Ishikawa (cell line): ENCODE measurements around the gene FAM135A.

ENCODE experiments used
- CEBPB ChIP-seq: IDR thresholded peaks from 2 replicates; pipeline ENCODE4 v1.6.1; 2012
- CREB1 ChIP-seq: IDR thresholded peaks from 2 replicates; pipeline ENCODE4 v1.6.1; 2012; ENCODE audit warnings: low read depth
- EGR1 ChIP-seq: IDR thresholded peaks from 2 replicates; pipeline ENCODE4 v1.6.1; 2012
- EP300 ChIP-seq: IDR thresholded peaks from 2 replicates; pipeline ENCODE4 v1.6.1; 2012; ENCODE audit warnings: borderline replicate concordance
- FOXM1 ChIP-seq: IDR thresholded peaks from 2 replicates; pipeline ENCODE4 v1.6.1; 2012; ENCODE audit warnings: low read depth, borderline replicate concordance
- MAX ChIP-seq: IDR thresholded peaks from 2 replicates; pipeline ENCODE4 v1.6.1; 2012
- NFIC ChIP-seq: IDR thresholded peaks from 2 replicates; pipeline ENCODE4 v1.6.1; 2012
- RAD21 ChIP-seq: IDR thresholded peaks from 2 replicates; pipeline ENCODE4 v1.6.1; 2012; ENCODE audit warnings: low read depth
- TAF1 ChIP-seq: IDR thresholded peaks from 2 replicates; pipeline ENCODE4 v1.6.1; 2012; ENCODE audit warnings: low read depth, mild to moderate bottlenecking
- TCF12 ChIP-seq: IDR thresholded peaks from 2 replicates; pipeline ENCODE4 v1.6.1; 2012; ENCODE audit warnings: low read depth
- TEAD4 ChIP-seq: IDR thresholded peaks from 2 replicates; pipeline ENCODE4 v1.6.1; 2012
- YY1 ChIP-seq: IDR thresholded peaks from 2 replicates; pipeline ENCODE4 v1.6.1; 2012; ENCODE audit warnings: low read depth
- ZBTB7A ChIP-seq: IDR thresholded peaks from 2 replicates; pipeline ENCODE4 v1.6.1; 2012; ENCODE audit warnings: low read depth
- TF ChIP-seq, protein P1 (sequence below): IDR thresholded peaks from 2 replicates; pipeline ENCODE4 v1.6.1; 2012
- TF ChIP-seq, protein P2 (sequence below): IDR thresholded peaks from 2 replicates; pipeline ENCODE4 v1.6.1; 2012; ENCODE audit warnings: low read depth, mild to moderate bottlenecking

The FAM135A gene

DNA sequence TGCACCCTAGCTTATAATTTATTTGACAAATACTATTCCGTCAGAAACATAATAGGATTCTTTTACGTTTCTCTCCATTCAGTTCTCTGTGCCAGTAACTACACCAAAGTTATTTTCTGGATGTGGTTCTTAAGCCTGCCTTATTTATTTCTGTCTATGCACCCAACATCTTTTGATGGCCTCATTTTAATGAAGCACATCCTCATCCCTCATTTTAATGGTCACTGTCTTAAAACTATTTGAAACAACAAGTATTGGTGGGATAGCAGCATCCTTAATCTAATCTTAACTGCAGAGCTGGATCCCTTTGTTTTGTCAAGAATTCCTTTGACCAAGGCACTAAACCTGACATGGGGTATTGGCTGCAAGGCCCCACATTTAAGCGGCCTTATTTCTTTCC, 11.0 kb downstream of the FAM135A start:
- TF ChIP-seq CEBPB (no peak), YY1 (no peak), NFIC (no peak), RAD21 (no peak), FOXM1 (no peak), MAX (no peak), EP300 (no peak), ZBTB7A (no peak), EGR1 (no peak), TAF1 (no peak), TEAD4 (no peak), TCF12 (no peak), CREB1 (no peak)
- TF ChIP-seq, protein P1, sequence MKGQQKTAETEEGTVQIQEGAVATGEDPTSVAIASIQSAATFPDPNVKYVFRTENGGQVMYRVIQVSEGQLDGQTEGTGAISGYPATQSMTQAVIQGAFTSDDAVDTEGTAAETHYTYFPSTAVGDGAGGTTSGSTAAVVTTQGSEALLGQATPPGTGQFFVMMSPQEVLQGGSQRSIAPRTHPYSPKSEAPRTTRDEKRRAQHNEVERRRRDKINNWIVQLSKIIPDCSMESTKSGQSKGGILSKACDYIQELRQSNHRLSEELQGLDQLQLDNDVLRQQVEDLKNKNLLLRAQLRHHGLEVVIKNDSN: no peak
- TF ChIP-seq, protein P2, sequence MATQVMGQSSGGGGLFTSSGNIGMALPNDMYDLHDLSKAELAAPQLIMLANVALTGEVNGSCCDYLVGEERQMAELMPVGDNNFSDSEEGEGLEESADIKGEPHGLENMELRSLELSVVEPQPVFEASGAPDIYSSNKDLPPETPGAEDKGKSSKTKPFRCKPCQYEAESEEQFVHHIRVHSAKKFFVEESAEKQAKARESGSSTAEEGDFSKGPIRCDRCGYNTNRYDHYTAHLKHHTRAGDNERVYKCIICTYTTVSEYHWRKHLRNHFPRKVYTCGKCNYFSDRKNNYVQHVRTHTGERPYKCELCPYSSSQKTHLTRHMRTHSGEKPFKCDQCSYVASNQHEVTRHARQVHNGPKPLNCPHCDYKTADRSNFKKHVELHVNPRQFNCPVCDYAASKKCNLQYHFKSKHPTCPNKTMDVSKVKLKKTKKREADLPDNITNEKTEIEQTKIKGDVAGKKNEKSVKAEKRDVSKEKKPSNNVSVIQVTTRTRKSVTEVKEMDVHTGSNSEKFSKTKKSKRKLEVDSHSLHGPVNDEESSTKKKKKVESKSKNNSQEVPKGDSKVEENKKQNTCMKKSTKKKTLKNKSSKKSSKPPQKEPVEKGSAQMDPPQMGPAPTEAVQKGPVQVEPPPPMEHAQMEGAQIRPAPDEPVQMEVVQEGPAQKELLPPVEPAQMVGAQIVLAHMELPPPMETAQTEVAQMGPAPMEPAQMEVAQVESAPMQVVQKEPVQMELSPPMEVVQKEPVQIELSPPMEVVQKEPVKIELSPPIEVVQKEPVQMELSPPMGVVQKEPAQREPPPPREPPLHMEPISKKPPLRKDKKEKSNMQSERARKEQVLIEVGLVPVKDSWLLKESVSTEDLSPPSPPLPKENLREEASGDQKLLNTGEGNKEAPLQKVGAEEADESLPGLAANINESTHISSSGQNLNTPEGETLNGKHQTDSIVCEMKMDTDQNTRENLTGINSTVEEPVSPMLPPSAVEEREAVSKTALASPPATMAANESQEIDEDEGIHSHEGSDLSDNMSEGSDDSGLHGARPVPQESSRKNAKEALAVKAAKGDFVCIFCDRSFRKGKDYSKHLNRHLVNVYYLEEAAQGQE: no peak

DNA sequence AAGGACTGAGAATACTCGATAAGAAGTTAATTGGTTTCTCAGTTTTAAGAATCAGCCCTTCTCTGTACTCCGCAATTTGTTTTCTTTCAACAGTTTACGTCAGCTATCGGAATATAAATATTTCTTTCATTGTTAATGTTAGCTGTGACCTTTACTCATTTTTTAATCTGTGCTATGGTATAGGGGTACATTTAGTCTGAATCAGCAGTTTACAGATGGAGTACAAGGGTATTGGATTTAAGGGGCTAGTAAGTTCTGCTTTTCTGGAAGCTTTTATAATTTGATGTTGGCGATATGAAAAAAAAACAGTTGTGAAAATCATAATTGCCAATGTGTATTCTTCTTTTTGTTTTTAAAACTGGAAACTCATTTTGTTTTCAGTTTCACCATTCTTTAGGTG, 23.0 kb downstream of the FAM135A start:
- TF ChIP-seq CEBPB: no peak
- TF ChIP-seq EGR1: no peak
- no peak for TF ChIP-seq NFIC
- TF ChIP-seq TEAD4: no peak
- TF ChIP-seq FOXM1: no peak
- TF ChIP-seq TCF12: no peak
- TF ChIP-seq CREB1: no peak
- TF ChIP-seq, protein P1: no peak
- no peak for TF ChIP-seq EP300
- no peak for TF ChIP-seq ZBTB7A
- no peak for TF ChIP-seq MAX
- TF ChIP-seq, protein P2: no peak
- TF ChIP-seq RAD21: no peak
- no peak for TF ChIP-seq YY1
- no peak for TF ChIP-seq TAF1

DNA sequence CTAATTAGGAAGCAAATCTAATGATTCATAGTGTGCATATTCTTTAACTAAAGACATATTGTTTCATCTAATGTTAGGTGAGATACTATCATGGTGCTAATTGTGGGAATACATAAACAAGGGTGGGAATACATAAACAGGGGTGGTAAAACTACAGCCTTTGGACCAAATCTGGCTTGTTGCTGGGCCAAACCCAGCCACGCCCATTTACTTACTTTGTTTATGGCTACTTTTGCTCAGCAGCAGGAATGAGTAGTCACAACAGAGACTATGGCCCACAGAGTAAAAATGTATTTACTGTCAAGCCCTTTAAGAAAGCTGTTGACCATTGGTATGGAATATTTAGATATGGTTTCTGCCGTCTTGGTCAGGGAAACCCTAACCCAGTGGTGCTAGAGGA, 31.7 kb downstream of the FAM135A start:
- TF ChIP-seq EP300 (no peak), MAX (no peak), CEBPB (no peak), RAD21 (no peak), EGR1 (no peak), CREB1 (no peak), TEAD4 (no peak), FOXM1 (no peak)

- TF ChIP-seq EP300 (no peak), TEAD4 (no peak), YY1 (no peak), MAX (no peak), CREB1 (no peak), EGR1 (no peak), CEBPB (no peak), TAF1 (no peak), ZBTB7A (no peak), TCF12 (no peak), RAD21 (no peak), FOXM1 (no peak), NFIC (no peak)
- TF ChIP-seq, protein P1: no peak
- TF ChIP-seq, protein P2: no peak
These were observed 43.4 kb downstream of the FAM135A start for GRCh38 chr6:70456735-70457134.
